GM12878 (cell line): Measurements from ENCODE around the gene ANP32E.

Experiments
- MTA3 ChIP-seq: IDR thresholded peaks from 2 replicates; pipeline ENCODE4 v1.6.1; 2012; ENCODE audit warnings: low read length, inconsistent platforms, borderline replicate concordance
- POLR2A ChIP-seq: IDR thresholded peaks from 2 replicates; pipeline ENCODE4 v1.6.1; 2011; ENCODE audit warnings: low read depth, mild to moderate bottlenecking, low read length
- STAT1 ChIP-seq: fragments of 450-650 bp; conservative IDR thresholded peaks from 2 replicates; pipeline ENCODE4 v1.6.1; 2014; ENCODE audit warnings: antibody characterized with exemption, mild to moderate bottlenecking
- USF1 ChIP-seq: IDR thresholded peaks from 2 replicates; pipeline ENCODE4 v1.6.1; 2011; ENCODE audit warnings: borderline replicate concordance, low read depth, mild to moderate bottlenecking, moderate library complexity, mixed read lengths, low read length; ENCODE audit not compliant: insufficient read depth; ENCODE audit errors: extremely low read length
- ZBED1 ChIP-seq: IDR thresholded peaks from 2 replicates; pipeline ENCODE4 v1.6.1; 2016; ENCODE audit warnings: borderline replicate concordance

- TF ChIP-seq STAT1 (no peak), POLR2A (no peak), ZBED1 (no peak), USF1 (no peak), MTA3 (no peak)
These were observed 10.4 kb downstream of the ANP32E start for GRCh38 chr1:150225546-150225945.
